CD4-positive, CD25-positive, alpha-beta regulatory T cell (primary cell): ENCODE measurements around the gene WASF3. TPM values are rescaled to one million over a fixed set of nuclear protein-coding genes. Genes with fewer than 3 reads are reported as not detected.

Experiments
- ATAC-seq, 2 donors: fragments of 150-1000 bp; cut with Tn5 transposase; one replicate each; pipeline ENCODE4 v1.10.0; 2021; ENCODE audit warnings: low read depth in 2 of 2, moderate number of reproducible peaks in 2 of 2, moderate library complexity in 1 of 2
- DNase-seq, 3 donors: peaks; one replicate each; pipeline versions ENCODE4 v3.0.0 to v3.0.0-alpha.2; 2012 to 2022; ENCODE audit warnings: mixed read lengths in 1 of 3
- H3K27ac ChIP-seq: one replicate; pipeline ENCODE4 v1.7.0; 2013; ENCODE audit warnings: mild to moderate bottlenecking, low read length; ENCODE audit not compliant: insufficient read depth, poor library complexity, severe bottlenecking
- H3K27me3 ChIP-seq: one replicate; pipeline ENCODE4 v1.7.0; 2013; ENCODE audit warnings: low read length; ENCODE audit not compliant: control insufficient read depth, insufficient read depth
- H3K36me3 ChIP-seq: one replicate; pipeline ENCODE4 v1.7.0; 2013; ENCODE audit warnings: mild to moderate bottlenecking, low read length, moderate library complexity; ENCODE audit not compliant: control insufficient read depth, insufficient read depth
- H3K4me1 ChIP-seq: 2 replicates; pipeline ENCODE4 v1.7.0; 2013; ENCODE audit warnings: mild to moderate bottlenecking, low read length; ENCODE audit not compliant: insufficient read depth, control insufficient read depth, poor library complexity, severe bottlenecking
- H3K4me3 ChIP-seq: one replicate; pipeline ENCODE4 v1.7.0; 2013; ENCODE audit warnings: low read depth, mild to moderate bottlenecking, low read length, moderate library complexity
- H3K9me3 ChIP-seq, 2 experiments: 1 replicate in 1 of 2; 2 replicates in 1 of 2; pipeline ENCODE4 v1.7.0; 2013; ENCODE audit warnings: low read length in 2 of 2, mild to moderate bottlenecking in 1 of 2, moderate library complexity in 1 of 2; ENCODE audit not compliant: control insufficient read depth in 2 of 2
- H3K27ac Mint-ChIP-seq, 3 donors: one replicate each; pipeline ENCODE4 v1.8.0; 2020 to 2022; ENCODE audit warnings: mild to moderate bottlenecking in 3 of 3, mixed read lengths in 3 of 3, moderate library complexity in 2 of 3
- H3K27me3 Mint-ChIP-seq: one replicate; pipeline ENCODE4 v1.8.0; 2022; ENCODE audit warnings: mild to moderate bottlenecking, mixed read lengths
- H3K36me3 Mint-ChIP-seq: one replicate; pipeline ENCODE4 v1.8.0; 2020; ENCODE audit warnings: mixed read lengths
- H3K4me1 Mint-ChIP-seq, 4 donors: one replicate each; pipeline ENCODE4 v1.8.0; 2020 to 2022; ENCODE audit warnings: mixed read lengths in 4 of 4, mild to moderate bottlenecking in 1 of 4
- H3K4me3 Mint-ChIP-seq, 4 donors: one replicate each; pipeline ENCODE4 v1.8.0; 2020 to 2022; ENCODE audit warnings: mild to moderate bottlenecking in 4 of 4, mixed read lengths in 4 of 4, moderate library complexity in 3 of 4
- H3K9me3 Mint-ChIP-seq, 7 donors: one replicate each; pipeline ENCODE4 v1.8.0; 2020 to 2022; ENCODE audit warnings: mixed read lengths in 7 of 7, mild to moderate bottlenecking in 3 of 7, moderate library complexity in 2 of 7
- polyA plus RNA-seq, 4 donors: library from polyadenylated mRNA; unstranded; fragments of 300-500 nt; fragmentation: Illumina TruSeq; gene quantifications; one replicate each; pipeline ENCODE4 v1.2.3, GENCODE V29; 2021
- total RNA-seq: library from RNA; stranded (reverse); gene quantifications from one replicate; pipeline ENCODE4 v1.2.3, GENCODE V29; 2022

Gene WASF3
- total and polyA plus RNA-seq, 5 donors from 2014 or later, result 0.49 TPM; not detected in 4

DNA sequence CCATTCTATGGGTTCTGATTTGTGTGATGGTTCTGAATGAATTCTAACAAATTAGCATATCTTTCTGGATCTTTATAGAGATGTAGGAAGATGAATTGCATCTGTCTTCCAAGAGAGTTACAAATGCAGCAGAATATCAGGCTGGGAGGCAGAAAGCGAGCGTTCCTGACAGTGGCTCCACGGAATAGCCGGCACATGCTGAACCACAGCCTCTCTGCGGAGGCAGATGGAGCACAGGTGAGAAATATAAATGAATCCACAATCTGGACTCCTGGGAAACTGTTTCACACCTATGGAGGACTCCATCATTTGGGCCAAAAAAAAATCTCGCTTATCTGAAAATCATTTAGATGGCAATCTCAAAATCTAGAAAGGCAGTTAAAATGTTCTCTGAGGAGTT, 34.5 kb upstream of the WASF3 start:
- no peak overlapping the region for H3K4me3 Mint-ChIP-seq
- H3K4me1 Mint-ChIP-seq, result no peaks in the 10 kb centered on the region
- no peak overlapping the region for H3K4me3 ChIP-seq
- H3K27ac Mint-ChIP-seq, result no peak overlapping the region
- no peaks in the 10 kb centered on the region for H3K36me3 Mint-ChIP-seq
- peaks cover 1% of the 10 kb centered on the region for H3K27me3 ChIP-seq
- H3K36me3 ChIP-seq, result no peaks in the 10 kb centered on the region
- no peak for DNase-seq
- H3K9me3 ChIP-seq, result no peaks in the 10 kb centered on the region
- peaks cover 8% of the 10 kb centered on the region for H3K27me3 Mint-ChIP-seq
- no peak for ATAC-seq
- H3K9me3 Mint-ChIP-seq, result peaks cover 0 to 2% (median 0%) of the 10 kb centered on the region in 7 donors
- H3K27ac ChIP-seq, result no peak overlapping the region
- no peaks in the 10 kb centered on the region for H3K4me1 ChIP-seq

DNA sequence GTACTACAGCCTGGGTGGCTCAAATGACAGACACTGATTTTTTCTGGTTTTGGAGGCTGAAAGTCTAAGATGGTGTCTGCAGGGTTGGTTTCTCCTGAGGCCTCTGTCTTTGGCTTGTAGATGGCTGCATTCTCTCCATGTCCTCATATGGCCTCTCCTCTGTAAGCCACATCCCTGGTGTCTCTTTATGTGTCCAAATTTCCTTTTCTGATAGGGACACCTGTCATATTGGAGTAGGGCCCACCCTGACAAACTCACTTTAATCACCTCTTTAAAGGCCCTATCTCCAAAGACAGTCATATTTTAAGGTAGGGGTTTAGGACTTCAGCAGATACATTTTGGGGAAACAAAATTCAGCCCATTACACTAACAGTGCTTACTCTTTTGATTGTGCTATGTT, 32.0 kb upstream of the WASF3 start:
- H3K9me3 Mint-ChIP-seq, result peaks cover 0 to 4% (median 0%) of the 10 kb centered on the region in 7 donors
- no peak overlapping the region for H3K27ac Mint-ChIP-seq
- H3K27me3 Mint-ChIP-seq, result peaks cover 4% of the 10 kb centered on the region
- no peaks in the 10 kb centered on the region for H3K4me1 Mint-ChIP-seq
- no peak overlapping the region for H3K4me3 Mint-ChIP-seq
- no peaks in the 10 kb centered on the region for H3K9me3 ChIP-seq
- H3K36me3 ChIP-seq, result no peaks in the 10 kb centered on the region
- DNase-seq (no peak), ATAC-seq (no peak)
- H3K27me3 ChIP-seq, result peaks cover 1% of the 10 kb centered on the region
- no peak overlapping the region for H3K4me3 ChIP-seq
- H3K36me3 Mint-ChIP-seq, result no peaks in the 10 kb centered on the region
- H3K27ac ChIP-seq, result no peak overlapping the region
- H3K4me1 ChIP-seq, result no peaks in the 10 kb centered on the region

DNA sequence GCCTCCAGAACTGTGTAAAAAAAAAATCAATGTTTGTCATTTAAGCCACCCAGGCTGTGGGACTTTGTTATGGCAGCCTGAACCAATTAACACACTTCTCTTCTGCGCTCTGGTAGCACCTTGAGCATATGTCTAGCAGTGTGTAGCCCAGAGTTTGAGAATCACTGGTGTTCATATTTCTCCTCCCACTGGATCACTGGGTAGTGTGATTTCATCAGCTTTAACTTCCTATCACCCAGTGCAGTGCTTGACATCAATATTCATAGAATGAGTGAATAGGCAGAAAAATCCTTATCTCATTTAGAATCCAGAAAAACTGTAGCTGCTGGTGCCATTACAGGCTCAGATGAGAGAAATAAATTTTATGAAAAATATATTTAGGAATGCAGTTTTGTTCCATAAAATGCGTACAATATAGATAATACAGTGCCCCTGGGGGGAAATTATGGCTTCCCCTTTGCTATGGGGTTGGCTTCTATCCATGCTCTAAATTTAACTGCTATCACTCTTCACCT, 30.7 kb upstream of the WASF3 start:
- H3K27me3 Mint-ChIP-seq, result peaks cover 6% of the 10 kb centered on the region
- H3K36me3 ChIP-seq, result no peaks in the 10 kb centered on the region
- no peaks in the 10 kb centered on the region for H3K9me3 ChIP-seq
- peaks cover 1% of the 10 kb centered on the region for H3K27me3 ChIP-seq
- H3K4me1 ChIP-seq, result no peaks in the 10 kb centered on the region
- H3K4me3 Mint-ChIP-seq, result no peak overlapping the region
- no peak overlapping the region for H3K4me3 ChIP-seq
- H3K27ac Mint-ChIP-seq, result no peak overlapping the region
- H3K9me3 Mint-ChIP-seq, result peaks cover 0 to 4% (median 0%) of the 10 kb centered on the region in 7 donors
- DNase-seq, result no peak
- H3K4me1 Mint-ChIP-seq, result no peaks in the 10 kb centered on the region
- no peaks in the 10 kb centered on the region for H3K36me3 Mint-ChIP-seq
- no peak overlapping the region for H3K27ac ChIP-seq
- ATAC-seq, result no peak

DNA sequence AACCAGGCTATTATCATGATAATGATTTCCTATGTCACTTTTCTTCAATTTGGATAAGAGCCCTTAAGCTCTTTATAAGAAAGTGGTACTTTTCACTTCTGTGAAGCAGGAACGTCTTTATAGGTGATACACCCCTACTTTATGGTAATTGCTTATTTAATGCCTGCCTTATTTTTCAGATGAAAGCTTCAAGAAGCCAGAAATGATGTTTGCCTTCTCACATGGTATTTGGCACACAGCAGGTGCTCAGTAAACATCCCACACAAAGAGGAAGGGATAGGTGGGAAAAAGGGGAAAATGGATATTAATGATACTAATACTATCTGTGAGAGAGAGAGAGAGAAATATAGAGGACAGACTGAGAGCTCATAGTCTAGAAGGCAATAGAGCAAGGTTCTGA, 29.0 kb upstream of the WASF3 start:
- no peaks in the 10 kb centered on the region for H3K36me3 Mint-ChIP-seq
- Histone ChIP-seq H3K27ac (no peak overlapping the region), H3K27me3 (peaks cover 1% of the 10 kb centered on the region), H3K36me3 (no peaks in the 10 kb centered on the region), H3K4me3 (no peak overlapping the region), H3K9me3 (no peaks in the 10 kb centered on the region), H3K4me1 (no peaks in the 10 kb centered on the region)
- no peak overlapping the region for H3K27ac Mint-ChIP-seq
- peaks cover 10% of the 10 kb centered on the region for H3K27me3 Mint-ChIP-seq
- DNase-seq (no peak), ATAC-seq (no peak)
- no peaks in the 10 kb centered on the region for H3K4me1 Mint-ChIP-seq
- no peak overlapping the region for H3K4me3 Mint-ChIP-seq
- H3K9me3 Mint-ChIP-seq, result peaks cover 0 to 4% (median 0%) of the 10 kb centered on the region in 7 donors

DNA sequence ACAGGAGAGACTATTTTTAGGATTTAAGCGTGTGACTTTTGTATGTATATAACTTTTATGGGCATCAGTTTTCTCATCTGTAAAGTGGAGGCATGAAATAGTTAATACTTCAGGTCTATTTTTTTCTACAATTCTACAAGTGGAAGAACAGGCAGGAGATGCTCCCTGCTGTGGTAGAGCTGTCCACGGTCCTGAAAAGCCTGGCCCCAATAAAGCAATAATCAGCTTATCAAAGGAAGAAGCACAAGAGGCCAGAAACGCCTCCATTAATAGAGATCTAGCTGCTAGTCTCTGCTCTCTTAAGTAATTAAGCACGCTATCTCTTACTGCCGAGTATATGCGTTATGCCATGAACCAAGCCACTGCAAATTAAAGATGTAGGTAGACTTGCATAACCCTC, 28.0 kb upstream of the WASF3 start:
- Mint-ChIP-seq H3K4me3 (no peak overlapping the region), H3K9me3 (peaks cover 0 to 4% (median 0%) of the 10 kb centered on the region in 7 donors), H3K27me3 (peaks cover 10% of the 10 kb centered on the region), H3K27ac (peak overlapping the region in 1 of 3 donors; percentile 15), H3K4me1 (no peaks in the 10 kb centered on the region), H3K36me3 (no peaks in the 10 kb centered on the region)
- DNase-seq (peak in 2 of 3 donors; percentile 1 to 28), ATAC-seq (no peak)
- Histone ChIP-seq H3K4me3 (no peak overlapping the region), H3K36me3 (no peaks in the 10 kb centered on the region), H3K4me1 (no peaks in the 10 kb centered on the region), H3K27ac (no peak overlapping the region), H3K27me3 (peaks cover 1% of the 10 kb centered on the region), H3K9me3 (no peaks in the 10 kb centered on the region)

DNA sequence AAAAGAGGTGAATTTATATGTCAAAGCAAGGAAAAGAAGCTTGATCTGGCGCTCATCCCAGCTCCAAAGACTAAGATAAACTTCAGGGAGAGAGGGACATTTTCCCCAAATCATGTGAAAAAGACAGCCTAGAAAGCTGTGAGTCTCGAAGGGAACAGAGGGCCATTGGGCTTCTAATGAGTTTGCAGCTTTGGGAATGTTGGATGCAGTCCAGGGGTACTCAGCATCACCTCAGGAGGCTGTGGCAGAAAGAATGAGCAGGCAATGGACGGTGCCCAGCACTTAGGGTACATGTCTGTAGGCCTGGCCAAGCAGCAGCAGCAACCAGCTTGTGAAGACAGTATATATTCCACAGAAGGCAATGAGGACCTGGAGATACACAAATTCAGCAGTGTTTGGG, 25.7 kb upstream of the WASF3 start:
- H3K27ac Mint-ChIP-seq, result no peak overlapping the region
- DNase-seq, result no peak
- no peak for ATAC-seq
- H3K36me3 Mint-ChIP-seq, result no peaks in the 10 kb centered on the region
- no peaks in the 10 kb centered on the region for H3K4me1 Mint-ChIP-seq
- Histone ChIP-seq H3K9me3 (no peaks in the 10 kb centered on the region), H3K4me3 (no peak overlapping the region), H3K27me3 (peaks cover 1% of the 10 kb centered on the region), H3K36me3 (no peaks in the 10 kb centered on the region), H3K4me1 (no peaks in the 10 kb centered on the region), H3K27ac (no peak overlapping the region)
- no peak overlapping the region for H3K4me3 Mint-ChIP-seq
- peaks cover 6% of the 10 kb centered on the region for H3K27me3 Mint-ChIP-seq
- peaks cover 0 to 4% (median 0%) of the 10 kb centered on the region in 7 donors for H3K9me3 Mint-ChIP-seq

DNA sequence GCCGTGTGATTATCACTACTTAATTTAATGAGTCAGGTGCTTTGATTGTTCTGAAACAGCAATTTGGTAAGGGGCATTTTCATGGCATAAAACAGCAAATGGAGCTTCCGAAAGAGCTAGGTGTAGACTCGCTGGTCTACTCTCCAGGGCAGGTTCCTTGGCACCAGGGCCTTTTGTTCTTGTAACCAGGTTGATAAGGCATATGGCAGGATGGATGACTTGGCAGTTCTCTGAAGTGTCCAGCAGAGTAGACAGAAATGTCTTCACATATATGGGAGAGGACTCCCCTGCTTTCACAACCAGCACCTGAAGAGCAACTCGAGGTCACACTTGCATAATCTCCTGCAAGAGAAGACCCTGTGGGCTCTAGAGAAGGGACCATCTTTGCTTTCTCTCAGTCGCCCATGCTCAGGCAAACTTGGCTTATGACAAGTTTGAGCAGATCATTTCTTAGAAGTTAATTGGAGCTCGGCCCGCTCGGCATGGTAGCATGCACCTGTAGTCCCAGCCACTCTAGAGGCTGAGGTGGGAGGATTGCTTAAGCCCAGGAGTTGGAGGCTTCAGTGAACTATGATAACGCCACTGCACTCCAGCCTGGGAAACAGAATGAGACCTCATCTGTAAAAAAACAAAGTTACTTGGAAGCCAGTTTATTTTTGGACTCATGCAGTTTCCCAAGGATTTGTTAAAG, 23.3 kb upstream of the WASF3 start:
- no peaks in the 10 kb centered on the region for H3K36me3 Mint-ChIP-seq
- H3K27me3 Mint-ChIP-seq, result peaks cover 6% of the 10 kb centered on the region
- H3K27ac Mint-ChIP-seq, result no peak overlapping the region
- no peak for ATAC-seq
- Histone ChIP-seq H3K4me1 (no peaks in the 10 kb centered on the region), H3K27ac (no peak overlapping the region), H3K36me3 (no peaks in the 10 kb centered on the region), H3K4me3 (no peak overlapping the region), H3K9me3 (no peaks in the 10 kb centered on the region), H3K27me3 (no peaks in the 10 kb centered on the region)
- no peak for DNase-seq
- peaks cover 0 to 2% (median 0%) of the 10 kb centered on the region in 4 donors for H3K4me1 Mint-ChIP-seq
- H3K4me3 Mint-ChIP-seq, result no peak overlapping the region
- H3K9me3 Mint-ChIP-seq, result peaks cover 0 to 1% (median 0%) of the 10 kb centered on the region in 7 donors
